Tibial nerve (tissue), 3 donors: ENCODE data around the gene MMP25.

Experiments
- CTCF ChIP-seq, 5 experiments: fragments of 200-600 bp in 3 of 5; fragments of 450-650 bp in 2 of 5; sonication (generic) in 3 of 5; IDR thresholded peaks; one replicate each; pipeline ENCODE4 v1.5.1; 2016 to 2019; ENCODE audit warnings: antibody characterized with exemption in 5 of 5, mild to moderate bottlenecking in 3 of 5, moderate library complexity in 2 of 5
- POLR2A ChIP-seq, 2 donors: fragments of 450-650 bp; IDR thresholded peaks; one replicate each; pipeline ENCODE4 v1.6.1; 2017; ENCODE audit warnings: antibody characterized with exemption in 2 of 2, mild to moderate bottlenecking in 2 of 2, moderate library complexity in 2 of 2

DNA sequence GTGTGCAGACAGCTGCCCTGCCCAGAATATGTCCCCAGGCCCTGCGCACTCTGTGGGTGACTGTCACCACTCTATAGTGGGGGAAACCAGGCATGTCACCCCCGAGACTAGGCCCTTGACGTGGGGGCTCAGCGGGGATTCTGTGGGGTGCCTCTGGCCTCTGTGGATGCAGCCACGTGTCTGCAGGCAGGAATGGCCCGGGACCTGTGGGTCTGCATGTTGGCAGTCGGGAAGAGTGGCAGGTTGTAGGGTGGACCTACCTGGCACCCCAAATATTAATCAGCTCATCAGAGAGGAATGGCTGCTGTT, 20.0 kb downstream of the MMP25 start:
- TF ChIP-seq POLR2A (IDR thresholded peaks at IDR 0.05) (no peak), CTCF (IDR thresholded peaks at IDR 0.05) (no peak)
